Hepatocyte (in vitro differentiated cells): Measurements from ENCODE around the gene PCGF3. TPM values are rescaled to one million over a fixed set of nuclear protein-coding genes. Genes with fewer than 3 reads are reported as not detected.

ENCODE experiments used
- DNase-seq: peaks from one replicate; pipeline ENCODE4 v3.0.0-alpha.2; 2016; ENCODE audit warnings: low spot score
- H2AFZ ChIP-seq: fragments of 200-600 bp; sonication (generic); 2 replicates; pipeline ENCODE4 v1.6.0; 2016; ENCODE audit warnings: antibody characterized with exemption, mild to moderate bottlenecking
- H3K27ac ChIP-seq: fragments of 200-600 bp; sonication (generic); 2 replicates; pipeline ENCODE4 v1.5.1; 2016; ENCODE audit warnings: mild to moderate bottlenecking
- H3K27me3 ChIP-seq: fragments of 200-600 bp; sonication (generic); 2 replicates; pipeline ENCODE4 v1.6.1; 2016
- H3K36me3 ChIP-seq: fragments of 200-600 bp; sonication (generic); replicated peaks from 2 replicates; pipeline ENCODE4 v1.5.1; 2016; ENCODE audit warnings: low read depth; ENCODE audit not compliant: insufficient read depth
- H3K4me1 ChIP-seq: fragments of 200-600 bp; sonication (generic); 2 replicates; pipeline ENCODE4 v1.5.1; 2016; ENCODE audit warnings: mild to moderate bottlenecking, moderate library complexity; ENCODE audit not compliant: insufficient read depth
- H3K4me2 ChIP-seq: fragments of 200-600 bp; sonication (generic); 2 replicates; pipeline ENCODE4 v1.6.0; 2016
- H3K4me3 ChIP-seq: fragments of 200-600 bp; sonication (generic); 2 replicates; pipeline ENCODE4 v1.5.1; 2016; ENCODE audit warnings: mild to moderate bottlenecking
- H3K79me2 ChIP-seq: fragments of 200-600 bp; sonication (generic); 2 replicates; pipeline ENCODE4 v1.6.0; 2017; ENCODE audit warnings: mild to moderate bottlenecking
- H3K9me2 ChIP-seq: fragments of 200-600 bp; sonication (generic); replicated peaks from 2 replicates; pipeline ENCODE4 v1.6.0; 2017; ENCODE audit warnings: mild to moderate bottlenecking; ENCODE audit not compliant: insufficient read depth
- H3K9me3 ChIP-seq: fragments of 200-600 bp; sonication (generic); 2 replicates; pipeline ENCODE4 v1.5.1; 2016; ENCODE audit warnings: low read depth, mild to moderate bottlenecking
- H4K20me1 ChIP-seq: fragments of 200-600 bp; sonication (generic); 2 replicates; pipeline ENCODE4 v1.6.0; 2016; ENCODE audit warnings: mild to moderate bottlenecking; ENCODE audit not compliant: insufficient read depth, poor library complexity, severe bottlenecking
- EZH2 ChIP-seq: fragments of 200-600 bp; sonication (generic); IDR thresholded peaks from 2 replicates; pipeline ENCODE4 v1.6.1; 2016; ENCODE audit warnings: antibody characterized with exemption, mild to moderate bottlenecking, borderline replicate concordance
- EZH2phosphoT487 ChIP-seq: fragments of 200-600 bp; sonication (generic); IDR thresholded peaks from one replicate; pipeline ENCODE4 v1.6.1; 2018; ENCODE audit warnings: antibody characterized with exemption, mild to moderate bottlenecking, low read depth, moderate library complexity; ENCODE audit not compliant: unreplicated experiment, severe bottlenecking
- WGBS: methylation state at CpG from one replicate; pipeline ENCODE4 v1.1.6; 2016; ENCODE audit warnings: low lambda C conversion rate; ENCODE audit errors: missing lambda C conversion rate; 5-methylcytosine and 5-hydroxymethylcytosine counted together
- polyA plus RNA-seq: library from polyadenylated mRNA; unstranded; fragments of >200 nt; fragmentation: Nextera tagmentation; extraction: Ambion mirVana; gene quantifications from 2 replicates; pipeline ENCODE4 v1.2.1, GENCODE V29; 2016
- total RNA-seq: library from RNA; depleted of rRNA; stranded (reverse); fragments of >200 nt; gene quantifications from 2 replicates; pipeline ENCODE4 v1.2.3, GENCODE V29; 2014
- TF ChIP-seq, protein P1 (sequence below): fragments of 200-600 bp; sonication (generic); IDR thresholded peaks from 2 replicates; pipeline ENCODE4 v1.5.1; 2016; ENCODE audit warnings: antibody characterized with exemption, mild to moderate bottlenecking; ENCODE audit not compliant: poor library complexity

The PCGF3 gene
- total and polyA plus RNA-seq, 2 experiments from 2014 or later = 21.8 to 43.5 TPM

DNA sequence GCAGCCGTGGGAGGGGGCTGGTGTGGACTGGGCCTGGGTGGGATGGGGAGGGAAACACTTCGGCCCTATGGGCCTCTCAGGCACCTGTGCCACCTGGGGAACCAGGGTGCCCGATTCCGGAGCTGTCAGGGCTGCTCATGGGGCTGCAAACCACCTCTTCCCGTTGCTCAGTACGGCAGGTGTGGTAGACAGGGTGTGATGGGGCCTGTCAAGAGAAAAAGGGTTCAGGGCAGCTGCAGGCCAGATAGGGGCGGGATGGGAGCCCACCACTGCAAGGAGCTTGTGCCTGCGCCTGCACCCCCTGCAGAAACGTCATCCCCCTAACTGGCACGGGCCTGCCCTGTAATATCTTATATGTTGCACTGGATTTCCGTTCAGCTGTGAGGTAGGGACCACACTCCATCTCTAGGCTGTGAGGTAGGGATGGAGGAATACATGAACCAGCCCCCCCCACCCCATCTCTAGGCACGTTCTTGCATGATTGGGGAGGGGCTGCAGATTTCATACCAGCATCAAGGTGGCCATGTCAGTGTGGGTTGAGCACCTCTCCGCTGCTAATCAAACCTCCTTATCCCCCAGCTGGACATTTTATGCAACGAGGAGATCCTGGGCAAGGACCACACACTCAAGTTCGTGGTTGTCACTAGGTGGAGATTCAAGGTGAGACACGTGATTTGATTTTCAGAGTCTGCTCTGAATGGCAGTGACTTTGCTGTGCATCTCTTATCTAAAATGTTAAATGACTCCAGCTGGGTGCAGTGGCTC lies 59.0 kb downstream of the PCGF3 start:
- Histone ChIP-seq H3K36me3 (no peaks in the 10 kb centered on the region), H4K20me1 (peaks cover 51% of the 10 kb centered on the region), H3K79me2 (peaks cover 35% of the 10 kb centered on the region)

DNA sequence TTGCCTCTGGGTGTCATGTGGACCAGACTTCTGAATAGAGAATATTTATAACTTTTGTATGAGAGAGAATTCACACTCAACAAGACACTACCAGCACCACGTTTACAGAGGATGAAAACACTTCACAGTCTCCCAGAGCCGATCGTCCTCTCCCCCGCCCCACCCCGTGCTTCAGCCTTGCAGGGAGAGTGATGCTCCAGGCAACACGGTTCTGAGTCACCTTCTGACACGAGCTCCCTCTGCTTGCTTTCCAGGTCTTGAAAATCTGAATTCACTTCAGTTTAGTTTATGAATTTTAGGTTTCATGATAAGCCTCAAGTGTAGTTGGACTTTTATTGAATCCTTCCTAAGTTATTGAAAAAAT lies 60.5 kb downstream of the PCGF3 start:
- no peak overlapping the region for H3K4me3 ChIP-seq
- H4K20me1 ChIP-seq = peaks cover 65% of the 10 kb centered on the region
- no peak overlapping the region for H2AFZ ChIP-seq
- H3K27me3 ChIP-seq = no peaks in the 10 kb centered on the region
- peak; percentile 47 for DNase-seq
- WGBS = 69% methylated on average over 7 of the region's 7 CpGs
- no peaks in the 10 kb centered on the region for H3K9me2 ChIP-seq
- H3K36me3 ChIP-seq = no peaks in the 10 kb centered on the region
- no peaks in the 10 kb centered on the region for H3K9me3 ChIP-seq
- peaks cover 5% of the 10 kb centered on the region for H3K4me1 ChIP-seq
- peak overlapping the region; percentile 57 for H3K27ac ChIP-seq
- TF ChIP-seq EZH2 (no peak), EZH2phosphoT487 (no peak)
- TF ChIP-seq, protein P1, sequence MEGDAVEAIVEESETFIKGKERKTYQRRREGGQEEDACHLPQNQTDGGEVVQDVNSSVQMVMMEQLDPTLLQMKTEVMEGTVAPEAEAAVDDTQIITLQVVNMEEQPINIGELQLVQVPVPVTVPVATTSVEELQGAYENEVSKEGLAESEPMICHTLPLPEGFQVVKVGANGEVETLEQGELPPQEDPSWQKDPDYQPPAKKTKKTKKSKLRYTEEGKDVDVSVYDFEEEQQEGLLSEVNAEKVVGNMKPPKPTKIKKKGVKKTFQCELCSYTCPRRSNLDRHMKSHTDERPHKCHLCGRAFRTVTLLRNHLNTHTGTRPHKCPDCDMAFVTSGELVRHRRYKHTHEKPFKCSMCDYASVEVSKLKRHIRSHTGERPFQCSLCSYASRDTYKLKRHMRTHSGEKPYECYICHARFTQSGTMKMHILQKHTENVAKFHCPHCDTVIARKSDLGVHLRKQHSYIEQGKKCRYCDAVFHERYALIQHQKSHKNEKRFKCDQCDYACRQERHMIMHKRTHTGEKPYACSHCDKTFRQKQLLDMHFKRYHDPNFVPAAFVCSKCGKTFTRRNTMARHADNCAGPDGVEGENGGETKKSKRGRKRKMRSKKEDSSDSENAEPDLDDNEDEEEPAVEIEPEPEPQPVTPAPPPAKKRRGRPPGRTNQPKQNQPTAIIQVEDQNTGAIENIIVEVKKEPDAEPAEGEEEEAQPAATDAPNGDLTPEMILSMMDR = no peak
- peaks cover 43% of the 10 kb centered on the region for H3K79me2 ChIP-seq
- no peak overlapping the region for H3K4me2 ChIP-seq

More for the DNA sequence above, 59.0 kb downstream of the PCGF3 start:
- no peak overlapping the region for H3K27ac ChIP-seq
- peaks cover 5% of the 10 kb centered on the region for H3K4me1 ChIP-seq
- H3K9me3 ChIP-seq = no peaks in the 10 kb centered on the region
- no peaks in the 10 kb centered on the region for H3K9me2 ChIP-seq
- 90% methylated on average over 15 of the region's 16 CpGs for whole genome bisulfite sequencing
- TF ChIP-seq, protein P1 = no peak
- TF ChIP-seq EZH2phosphoT487 (no peak), EZH2 (no peak)
- no peak overlapping the region for H3K4me2 ChIP-seq
- H3K4me3 ChIP-seq = no peak overlapping the region
- H2AFZ ChIP-seq = no peak overlapping the region
- no peak for DNase-seq
- no peaks in the 10 kb centered on the region for H3K27me3 ChIP-seq

DNA sequence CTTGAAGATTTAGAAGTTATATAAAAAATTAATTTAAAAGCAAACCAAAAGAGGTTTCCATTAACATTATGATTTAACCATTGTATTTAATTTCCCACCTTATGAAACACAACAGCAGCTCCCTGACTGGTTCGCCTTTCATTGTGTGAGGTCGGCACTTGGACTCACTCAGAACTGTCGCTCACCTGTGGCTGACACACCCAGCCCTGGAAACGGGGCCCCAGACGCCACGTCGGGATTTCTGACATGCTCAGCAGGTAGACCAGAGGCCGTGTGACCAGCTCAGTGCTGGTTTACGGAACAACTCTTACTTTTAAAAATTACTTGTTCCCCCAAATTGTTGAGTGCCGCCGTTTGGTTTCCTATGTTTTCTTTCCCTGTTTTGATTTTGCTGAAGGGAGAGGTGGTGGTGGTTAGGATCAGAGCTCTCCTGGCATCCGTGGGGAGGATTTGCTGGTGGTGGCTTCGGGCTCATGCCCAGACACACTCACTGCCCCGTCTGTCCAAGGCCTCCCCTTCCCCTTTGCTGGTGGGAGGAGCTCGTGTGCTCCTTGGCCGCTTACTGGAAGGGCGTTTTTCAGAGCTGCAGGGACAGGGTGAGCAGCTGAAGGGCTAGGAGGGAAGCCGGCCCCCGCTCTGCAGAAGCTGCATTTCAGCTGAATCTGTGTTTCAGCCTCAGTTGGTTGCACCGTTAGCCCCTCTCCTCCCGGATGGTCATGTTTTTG lies 61.1 kb downstream of the PCGF3 start:
- H3K9me2 ChIP-seq = no peaks in the 10 kb centered on the region
- peaks cover 69% of the 10 kb centered on the region for H4K20me1 ChIP-seq
- TF ChIP-seq EZH2phosphoT487 (no peak), EZH2 (no peak)
- TF ChIP-seq, protein P1 = no peak
- no peak overlapping the region for H2AFZ ChIP-seq
- no peaks in the 10 kb centered on the region for H3K27me3 ChIP-seq
- 73% methylated on average over 21 of the region's 21 CpGs for WGBS
- H3K4me1 ChIP-seq = peaks cover 5% of the 10 kb centered on the region
- peaks cover 46% of the 10 kb centered on the region for H3K79me2 ChIP-seq
- no peaks in the 10 kb centered on the region for H3K9me3 ChIP-seq
- no peak for DNase-seq
- H3K36me3 ChIP-seq = no peaks in the 10 kb centered on the region
- H3K4me3 ChIP-seq = no peak overlapping the region
- peak overlapping the region; percentile 57 for H3K27ac ChIP-seq
- no peak overlapping the region for H3K4me2 ChIP-seq
